HG02973 (cell line): ENCODE data around the gene HARS2.
A peak's percentile ranks its signal among the peaks of the same experiment; 100 is the strongest.
"Not testable (repeated sequence)": the region's sequence is repeated elsewhere in the genome, so short reads cannot be mapped to it uniquely, and the experiment has no call there.

Experiments used
- ATAC-seq: cut with Tn5 transposase; IDR thresholded peaks from one replicate; pipeline ENCODE4 v1.9.1; 2021; ENCODE audit warnings: moderate library complexity; ENCODE audit not compliant: unreplicated experiment

The HARS2 gene

DNA sequence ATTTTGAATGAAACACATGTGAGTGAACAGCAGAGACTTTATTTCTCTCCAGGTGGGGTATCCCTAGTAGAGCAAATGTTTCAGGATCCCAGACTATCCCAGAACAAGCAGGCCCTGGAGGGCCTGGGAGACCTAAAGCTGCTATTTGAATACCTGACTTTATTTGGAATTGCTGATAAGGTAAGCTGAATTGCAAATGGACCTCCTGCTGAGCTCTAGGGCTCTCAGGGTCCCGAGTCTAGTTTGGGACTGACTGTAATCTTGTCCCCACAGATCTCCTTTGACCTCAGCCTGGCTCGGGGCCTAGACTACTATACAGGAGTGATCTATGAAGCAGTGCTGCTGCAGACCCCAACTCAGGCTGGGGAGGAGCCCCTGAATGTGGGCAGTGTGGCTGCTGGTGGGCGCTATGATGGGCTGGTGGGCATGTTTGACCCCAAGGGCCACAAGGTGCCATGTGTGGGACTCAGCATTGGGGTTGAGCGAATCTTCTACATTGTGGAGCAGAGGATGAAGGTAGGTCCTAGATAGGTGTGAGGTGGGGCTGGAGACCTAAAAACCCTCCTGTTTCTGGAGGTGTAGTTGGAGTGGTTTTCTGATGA lies 5.7 kb downstream of the HARS2 start:
- no peak for ATAC-seq

DNA sequence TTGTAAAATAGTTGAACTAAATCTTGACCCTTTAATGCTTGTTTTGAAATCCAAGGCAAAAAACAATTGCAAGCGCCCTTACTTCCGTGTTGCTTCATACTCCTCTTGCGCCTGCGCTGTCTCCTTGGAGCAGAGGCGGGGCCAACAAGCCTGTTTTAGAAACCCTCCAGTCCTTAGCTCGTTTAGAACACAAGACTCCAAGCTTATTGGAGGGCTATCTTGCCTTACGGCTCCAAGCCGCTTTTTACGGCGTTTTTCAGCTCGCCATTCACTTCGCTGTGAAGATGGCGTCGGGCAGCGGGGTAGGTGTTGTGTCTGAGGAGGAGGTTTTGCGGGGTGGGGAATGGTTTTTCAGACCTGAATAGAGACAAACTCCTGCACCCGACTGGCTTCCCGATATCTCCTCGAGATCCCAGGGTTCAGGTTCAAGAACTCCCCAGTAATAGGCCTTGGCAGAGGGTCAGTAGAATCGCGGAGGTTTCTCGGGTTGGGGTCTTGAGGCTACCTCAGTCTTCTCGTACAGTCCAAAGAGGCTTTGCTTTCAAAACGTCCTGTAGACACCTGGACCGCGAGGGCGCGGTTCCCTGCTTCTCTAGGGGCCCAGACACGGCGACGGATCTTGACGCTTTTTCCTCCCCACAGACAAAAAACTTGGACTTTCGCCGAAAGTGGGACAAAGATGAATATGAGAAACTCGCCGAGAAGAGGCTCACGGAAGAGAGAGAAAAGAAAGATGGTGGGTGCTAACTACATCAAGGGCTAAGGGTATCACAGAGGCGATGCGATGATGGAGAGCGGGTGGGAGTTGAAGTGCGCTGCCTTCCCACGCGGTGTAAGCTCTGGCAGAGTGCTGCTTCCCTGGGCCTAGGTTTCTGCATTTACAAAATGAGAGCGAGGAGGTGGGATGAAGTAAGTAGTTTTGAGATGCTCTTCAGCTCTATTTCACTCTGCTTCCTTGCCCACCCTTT lies 9.2 kb downstream of the HARS2 start, which contains the start of gene ZMAT2:
Gene ZMAT2, plus strand, starts transcription at position 271 of the 968 bp plus-strand sequence. Its CDS starts 14 bp downstream, at position 285.
- ATAC-seq, result peak; percentile 90

DNA sequence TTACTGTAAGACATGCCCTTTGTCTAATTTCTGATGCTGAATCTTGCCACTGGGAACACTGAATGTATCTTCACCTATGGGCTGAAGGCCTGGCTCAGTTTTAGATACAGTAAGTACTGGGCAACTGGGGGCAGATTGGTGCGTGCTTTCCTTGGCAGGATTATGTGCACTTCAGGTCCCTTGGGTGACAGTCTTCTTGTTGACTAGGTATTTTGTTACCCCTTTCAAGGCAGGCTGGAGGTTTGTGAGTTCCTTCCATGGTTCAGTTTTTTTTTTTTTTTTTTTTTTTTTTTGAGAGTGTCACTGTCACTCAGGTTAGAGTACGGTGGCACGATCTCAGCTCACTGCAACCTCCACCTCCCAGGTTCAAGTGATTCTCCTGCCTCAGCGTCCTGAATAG lies 16.6 kb downstream of the HARS2 start:
- ATAC-seq, result no peak

DNA sequence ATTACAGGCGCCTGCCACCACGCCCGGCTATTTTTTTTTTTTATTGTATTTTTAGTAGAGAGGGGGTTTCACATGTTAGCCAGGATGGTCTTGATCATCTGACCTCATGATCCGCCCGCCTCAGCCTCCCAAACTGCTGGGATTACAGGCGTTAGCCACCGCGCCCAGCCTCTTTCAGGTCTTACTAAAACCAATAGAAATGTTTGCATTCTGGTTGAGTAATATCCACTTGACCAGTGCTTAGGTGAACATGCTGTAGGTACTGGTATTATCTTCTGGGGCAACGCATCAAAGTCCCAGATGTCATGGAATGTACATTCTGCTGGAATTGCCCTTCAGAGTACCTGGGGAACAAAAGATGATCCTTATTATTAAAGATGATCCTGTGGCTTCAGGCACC lies 17.5 kb downstream of the HARS2 start:
- ATAC-seq, result not testable (repeated sequence)

DNA sequence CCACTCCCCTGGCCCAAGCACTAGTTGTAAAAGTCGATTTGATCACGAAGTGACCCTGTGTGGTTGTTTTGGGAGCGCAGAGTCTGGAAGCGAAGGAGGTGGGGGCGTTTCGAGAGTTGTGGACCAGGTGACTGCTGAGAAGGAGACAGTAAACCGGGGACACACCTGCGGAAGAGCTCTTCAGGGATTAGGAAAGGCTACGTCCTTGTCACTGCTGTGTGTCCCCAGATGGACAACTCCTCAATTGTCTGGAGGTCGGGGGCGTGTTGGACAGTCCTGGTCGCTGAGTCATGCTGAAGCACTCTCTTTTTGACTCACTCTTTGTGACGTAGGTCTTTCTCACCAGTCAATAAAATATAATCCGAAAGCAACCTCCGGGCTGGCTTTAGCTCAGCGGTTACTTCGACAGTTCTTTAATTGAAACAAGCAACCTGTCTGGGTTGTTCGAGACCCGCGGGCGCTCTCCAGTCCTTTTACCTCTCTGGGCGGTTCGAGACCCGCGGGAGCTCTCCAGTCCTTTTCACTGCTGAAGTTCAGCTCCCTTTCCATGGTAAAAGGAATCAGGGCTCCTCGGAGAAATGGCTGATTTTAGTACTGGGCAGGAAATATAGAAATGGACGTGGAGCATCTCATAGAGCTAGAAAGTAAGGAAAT lies 19.8 kb downstream of the HARS2 start:
- peak; percentile 82 for ATAC-seq

DNA sequence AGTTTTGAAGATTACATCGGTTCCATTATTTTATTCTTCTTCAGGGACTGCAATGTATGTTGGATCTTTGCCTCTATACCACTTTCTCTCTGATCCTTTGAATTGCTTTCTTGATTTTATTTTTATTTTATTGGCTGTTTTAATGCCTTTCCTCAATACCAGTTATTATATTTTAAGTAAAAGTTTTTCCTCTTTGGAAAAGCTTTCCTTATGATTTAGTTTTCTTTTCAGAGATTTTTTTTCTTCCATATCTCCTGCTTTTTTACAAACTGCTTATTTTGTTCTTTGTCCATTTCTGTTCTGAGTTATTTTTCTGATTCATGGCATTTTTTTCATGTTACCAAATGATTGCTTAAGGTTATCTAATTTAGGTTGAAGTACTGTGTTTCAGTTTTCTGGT lies 20.5 kb downstream of the HARS2 start:
- no peak for ATAC-seq

DNA sequence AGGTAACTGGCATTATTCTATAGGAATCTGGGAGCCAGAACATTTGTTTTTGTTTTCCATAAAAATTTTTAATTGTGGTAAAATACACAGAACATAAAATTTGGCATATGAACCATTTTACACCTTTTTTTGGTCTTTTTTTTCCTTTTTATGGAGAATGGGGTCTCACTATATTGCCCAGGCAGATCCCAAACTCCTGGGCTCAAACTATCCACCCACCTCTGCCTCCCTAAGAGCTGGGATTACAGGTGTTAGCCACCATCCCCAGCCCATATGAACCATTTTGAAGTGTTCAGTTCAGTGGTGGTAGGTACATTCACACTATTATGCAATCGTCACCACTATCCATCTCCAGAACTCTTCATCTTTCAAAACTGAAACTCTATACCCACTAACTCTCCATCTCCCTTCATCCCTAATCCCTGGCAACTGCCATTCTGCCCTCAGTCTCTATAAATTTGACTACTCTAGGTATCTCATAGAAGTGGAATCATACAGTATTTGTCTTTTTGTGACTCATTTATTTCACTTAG lies 22.4 kb downstream of the HARS2 start:
- ATAC-seq, result no peak

DNA sequence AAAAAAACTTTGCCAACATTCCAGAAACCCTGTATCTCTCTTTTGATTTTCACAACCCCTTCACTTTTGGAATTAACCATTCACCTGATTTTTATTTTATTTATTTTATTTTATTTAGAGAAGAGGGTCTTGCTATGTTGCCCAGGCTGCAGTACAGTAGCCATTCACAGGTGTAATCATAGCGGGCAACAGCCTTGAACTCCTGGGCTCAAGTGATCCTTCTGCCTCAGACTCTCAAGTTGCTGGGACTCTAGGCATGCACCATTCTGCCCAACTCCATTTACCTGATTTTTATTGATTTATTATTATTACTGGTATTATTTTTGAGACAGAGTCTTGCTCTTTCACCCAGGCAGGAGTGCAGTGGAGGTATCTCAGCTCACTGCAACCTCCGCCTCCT lies 25.0 kb downstream of the HARS2 start:
- not testable (repeated sequence) for ATAC-seq

DNA sequence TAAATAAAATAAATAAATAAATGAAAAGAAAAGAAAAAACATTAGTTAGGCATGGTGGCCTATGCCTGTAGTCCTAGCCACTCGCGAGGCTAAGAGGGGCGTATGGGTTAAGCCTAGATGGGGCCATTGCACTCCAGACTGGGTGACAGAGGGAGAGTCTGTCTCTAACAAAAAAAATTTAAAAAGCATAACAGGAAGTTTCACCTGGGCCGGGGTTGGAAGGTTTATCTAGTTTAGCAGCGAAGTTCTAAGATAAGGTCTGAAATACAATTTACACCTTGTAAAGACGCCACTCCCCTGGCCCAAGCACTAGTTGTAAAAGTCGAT lies 27.0 kb downstream of the HARS2 start:
- no peak for ATAC-seq

DNA sequence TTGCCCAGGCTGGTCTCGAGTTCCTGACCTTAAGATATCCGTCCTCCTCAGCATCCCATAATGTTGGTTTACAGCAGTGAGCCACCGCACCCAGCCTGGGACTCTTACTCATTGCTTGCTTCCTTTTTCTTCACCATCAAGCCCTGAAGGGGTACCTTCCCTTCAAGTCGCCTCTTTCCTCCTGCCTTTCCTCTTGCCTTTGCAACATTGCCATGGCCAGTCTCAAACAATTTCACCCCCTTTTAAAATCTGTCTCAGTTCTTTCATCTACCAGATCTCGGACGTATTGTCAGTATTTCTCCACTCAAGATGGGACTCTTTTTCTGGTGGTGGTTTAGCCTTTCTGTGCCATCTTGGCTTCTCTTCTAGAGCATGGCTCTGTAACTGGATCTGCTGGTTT lies 29.5 kb downstream of the HARS2 start:
- not testable (repeated sequence) for ATAC-seq

DNA sequence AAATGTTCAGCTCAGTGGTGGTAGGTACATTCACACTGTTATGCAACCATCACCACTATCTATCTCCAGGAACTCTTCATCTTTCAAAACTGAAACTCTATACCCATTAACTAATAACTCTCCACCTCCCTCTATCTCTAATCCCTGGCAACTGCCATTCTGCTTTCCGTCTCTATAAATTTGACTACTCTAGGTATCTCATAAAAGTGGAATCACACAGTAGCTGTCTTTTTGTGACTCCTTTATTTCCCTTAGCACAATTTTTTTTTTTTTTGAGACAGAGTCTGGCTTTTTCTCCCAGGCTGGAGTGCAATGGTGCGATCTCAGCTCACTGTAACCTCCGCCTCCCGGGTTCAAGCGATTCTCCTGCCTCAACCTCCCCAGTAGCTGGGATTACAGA lies 30.1 kb downstream of the HARS2 start:
- not testable (repeated sequence) for ATAC-seq

DNA sequence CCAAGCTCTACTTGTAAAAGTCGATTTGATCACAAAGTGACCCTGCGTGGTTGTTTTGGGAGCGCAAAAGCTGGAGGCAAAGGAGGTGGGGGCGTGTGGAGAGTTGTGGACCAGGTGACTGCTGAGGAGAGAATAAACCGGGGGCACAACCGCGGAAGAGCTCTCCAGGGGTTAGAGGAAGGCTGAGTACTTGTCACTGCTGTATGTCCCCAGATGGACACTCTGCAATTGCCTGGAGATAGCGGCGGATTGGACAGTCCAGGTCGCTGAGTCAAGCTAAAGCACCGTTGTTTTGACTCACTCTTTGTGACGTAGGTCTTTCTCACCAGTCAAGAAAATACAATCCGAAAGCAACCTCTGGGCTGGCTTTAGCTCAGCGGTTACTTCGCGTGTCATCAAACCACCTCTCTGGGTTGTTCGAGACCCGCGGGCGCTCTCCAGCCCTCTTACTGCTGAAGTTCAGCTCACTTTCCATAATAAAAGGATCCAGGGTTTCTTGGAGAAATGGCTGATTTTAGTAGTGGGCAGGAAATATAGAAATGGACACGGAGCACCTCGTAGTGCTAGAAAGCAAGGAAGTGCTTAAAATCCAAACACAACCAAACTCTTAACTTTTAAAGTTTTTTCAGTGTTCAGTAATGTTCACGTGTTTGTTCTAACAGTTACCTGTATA lies 34.7 kb downstream of the HARS2 start:
- peak; percentile 96 for ATAC-seq

DNA sequence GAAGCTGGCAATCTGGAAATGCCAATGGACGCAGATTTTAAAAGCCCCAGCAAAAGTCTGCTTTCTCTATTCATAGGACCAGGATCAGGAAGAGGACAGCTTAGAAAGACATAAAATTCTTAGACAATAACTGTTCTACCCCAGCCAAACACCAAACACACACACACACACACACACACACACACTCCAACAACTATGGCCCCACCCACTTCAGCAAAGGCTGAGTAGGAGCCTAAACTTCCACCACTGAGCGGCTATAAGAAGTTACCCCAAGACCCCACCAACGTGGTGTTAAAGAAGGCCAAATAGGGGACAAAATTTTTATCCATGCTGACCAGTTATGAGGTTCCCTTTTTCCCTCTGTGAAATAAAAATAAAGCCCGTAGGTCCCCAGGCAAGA lies 41.8 kb downstream of the HARS2 start:
- no peak for ATAC-seq

DNA sequence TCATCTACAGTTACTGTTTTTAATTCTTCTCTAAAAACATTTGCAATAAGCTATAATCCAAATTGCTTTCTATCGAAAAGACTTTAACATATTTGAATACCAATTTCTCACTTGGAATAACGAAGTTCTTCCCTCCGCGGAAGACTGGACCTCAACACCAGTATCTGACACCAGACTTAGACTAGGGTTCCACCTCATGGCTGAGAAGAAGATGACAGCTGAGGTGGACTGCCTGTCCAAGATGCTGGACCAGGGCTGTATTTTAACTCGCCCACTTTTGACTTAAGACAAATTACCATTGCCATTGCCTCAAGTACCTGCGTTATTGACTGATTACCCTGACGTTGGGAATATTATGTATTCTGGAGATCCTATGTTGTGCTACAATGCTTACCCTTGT lies 43.1 kb downstream of the HARS2 start:
- no peak for ATAC-seq

DNA sequence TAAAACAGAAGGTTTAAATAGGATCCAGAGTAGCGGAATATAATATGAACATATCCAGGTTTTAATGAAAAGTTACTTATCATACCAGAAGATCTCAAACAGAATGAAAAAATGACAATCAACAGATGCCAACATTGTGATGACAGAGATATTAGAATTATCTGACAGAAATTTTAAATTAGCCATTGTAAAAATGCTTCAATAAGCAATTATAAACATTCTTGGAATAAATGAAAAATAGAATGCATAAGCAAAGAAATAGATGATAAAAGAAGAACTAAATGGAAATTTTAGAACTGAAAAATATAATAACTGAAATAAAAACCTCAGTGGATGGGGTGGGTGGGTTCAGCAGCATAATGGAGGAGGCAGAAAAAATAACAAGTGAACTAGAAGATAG lies 46.2 kb downstream of the HARS2 start:
- ATAC-seq, result no peak

DNA sequence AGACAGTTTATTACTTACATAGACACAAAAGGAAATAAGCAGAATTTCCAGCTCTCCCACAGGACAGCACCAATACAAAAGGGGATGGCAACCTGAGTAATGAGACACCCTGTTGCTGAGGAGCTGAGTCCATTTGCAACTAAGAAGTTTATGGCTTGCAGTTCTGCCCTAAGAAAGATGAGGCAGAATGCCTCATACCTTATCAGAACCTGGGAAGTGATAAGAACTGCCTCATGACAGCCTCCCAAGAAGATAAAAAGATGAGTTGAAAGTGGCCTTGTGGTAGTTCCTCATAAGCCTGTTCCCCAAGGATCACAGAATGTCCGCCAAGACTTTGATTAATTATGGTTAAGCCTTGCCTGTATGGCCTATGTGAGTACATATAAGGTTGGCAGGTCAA lies 50.7 kb downstream of the HARS2 start:
- ATAC-seq, result no peak
